ENCODE data around the gene PXYLP1.

PXYLP1 gene

GRCh38 chr3:141243271-141243707 is 11.7 kb downstream of the PXYLP1 start:
- 63% methylated on average over 11 of the region's 11 CpGs for WGBS
- peak; percentile 37 for DNase-seq
- Histone ChIP-seq H3K9me3 (ENCODE audit: control insufficient read depth, low read length) (no peaks in the 10 kb centered on the region), H2AK5ac (ENCODE audit: low read length, severe bottlenecking) (peak overlapping the region; percentile 58), H3K4me2 (ENCODE audit: low read length, poor library complexity, severe bottlenecking) (no peak overlapping the region), H3K14ac (ENCODE audit: low read length in 2 of 2) (peak overlapping the region in 1 of 2 experiments; percentile 68), H2BK5ac (ENCODE audit: low read depth, low read length, poor library complexity, severe bottlenecking) (no peak overlapping the region), H3K4me3 (ENCODE audit: insufficient read depth in 1 of 2, low read depth in 1 of 2, low read length in 2 of 2) (no peak overlapping the region), H3K27me3 (ENCODE audit: control insufficient read depth in 1 of 2, insufficient read depth in 1 of 2, low read length in 2 of 2) (no peaks in the 10 kb centered on the region), H3K18ac (ENCODE audit: low read depth in 1 of 2, low read length in 2 of 2) (peak overlapping the region in 1 of 2 experiments; percentile 18), H3K79me1 (replicated peaks; ENCODE audit: low read length, poor library complexity, severe bottlenecking) (peaks cover 7% of the 10 kb centered on the region), H2BK12ac (ENCODE audit: low read length in 2 of 2) (no peak overlapping the region), H2AFZ (ENCODE audit: low read depth, low read length) (no peak overlapping the region), H3K27ac (ENCODE audit: low read length, poor library complexity, severe bottlenecking) (no peak overlapping the region), H2BK120ac (ENCODE audit: low read depth, low read length) (no peak overlapping the region), H3K36me3 (ENCODE audit: control insufficient read depth in 1 of 2, insufficient read depth in 2 of 2, low read depth in 1 of 2, low read length in 2 of 2) (peaks cover 0 to 3% of the 10 kb centered on the region in 2 experiments), H2BK15ac (ENCODE audit: low read depth, poor library complexity, severe bottlenecking) (no peak overlapping the region), H3K23ac (ENCODE audit: low read length in 2 of 2) (no peak overlapping the region), H4K8ac (ENCODE audit: low read length) (no peak overlapping the region), H4K91ac (ENCODE audit: low read length) (no peak overlapping the region), H3K4ac (ENCODE audit: low read depth in 1 of 2, low read length in 2 of 2) (no peak overlapping the region), H3K9ac (ENCODE audit: low read length) (no peak overlapping the region), H3K4me1 (ENCODE audit: control insufficient read depth, insufficient read depth, low read depth, low read length) (peaks cover 16% of the 10 kb centered on the region)

GRCh38 chr3:141246224-141246957 is 14.8 kb downstream of the PXYLP1 start:
- Histone ChIP-seq H3K9me3 (ENCODE audit: control insufficient read depth, low read length) (no peaks in the 10 kb centered on the region), H3K27ac (ENCODE audit: low read length, poor library complexity, severe bottlenecking) (no peak overlapping the region), H3K23ac (ENCODE audit: low read length in 2 of 2) (no peak overlapping the region), H2BK120ac (ENCODE audit: low read depth, low read length) (no peak overlapping the region), H2BK5ac (ENCODE audit: low read depth, low read length, poor library complexity, severe bottlenecking) (no peak overlapping the region), H2AK5ac (ENCODE audit: low read length, severe bottlenecking) (no peak overlapping the region), H2BK15ac (ENCODE audit: low read depth, poor library complexity, severe bottlenecking) (no peak overlapping the region), H2AFZ (ENCODE audit: low read depth, low read length) (no peak overlapping the region), H3K27me3 (ENCODE audit: control insufficient read depth in 1 of 2, insufficient read depth in 1 of 2, low read length in 2 of 2) (no peaks in the 10 kb centered on the region), H3K4ac (ENCODE audit: low read depth in 1 of 2, low read length in 2 of 2) (no peak overlapping the region), H4K91ac (ENCODE audit: low read length) (peak overlapping the region; percentile 10), H3K4me2 (ENCODE audit: low read length, poor library complexity, severe bottlenecking) (no peak overlapping the region), H3K14ac (ENCODE audit: low read length in 2 of 2) (no peak overlapping the region), H3K36me3 (ENCODE audit: control insufficient read depth in 1 of 2, insufficient read depth in 2 of 2, low read depth in 1 of 2, low read length in 2 of 2) (peaks cover 0 to 3% of the 10 kb centered on the region in 2 experiments), H3K18ac (ENCODE audit: low read depth in 1 of 2, low read length in 2 of 2) (no peak overlapping the region), H3K4me1 (ENCODE audit: control insufficient read depth, insufficient read depth, low read depth, low read length) (peaks cover 10% of the 10 kb centered on the region), H3K4me3 (ENCODE audit: insufficient read depth in 1 of 2, low read depth in 1 of 2, low read length in 2 of 2) (no peak overlapping the region), H3K9ac (ENCODE audit: low read length) (no peak overlapping the region), H3K79me1 (replicated peaks; ENCODE audit: low read length, poor library complexity, severe bottlenecking) (peaks cover 6% of the 10 kb centered on the region), H2BK12ac (ENCODE audit: low read length in 2 of 2) (no peak overlapping the region), H4K8ac (ENCODE audit: low read length) (no peak overlapping the region)
- no peak for DNase-seq
- 85% methylated on average over 5 of the region's 5 CpGs for WGBS

GRCh38 chr3:141246958-141247301 is 15.3 kb downstream of the PXYLP1 start:
- Histone ChIP-seq H3K23ac (ENCODE audit: low read length in 2 of 2) (no peak overlapping the region), H3K9me3 (ENCODE audit: control insufficient read depth, low read length) (no peaks in the 10 kb centered on the region), H2BK5ac (ENCODE audit: low read depth, low read length, poor library complexity, severe bottlenecking) (no peak overlapping the region), H3K14ac (ENCODE audit: low read length in 2 of 2) (peak overlapping the region in 1 of 2 experiments; percentile 23), H2BK15ac (ENCODE audit: low read depth, poor library complexity, severe bottlenecking) (no peak overlapping the region), H3K27me3 (ENCODE audit: control insufficient read depth in 1 of 2, insufficient read depth in 1 of 2, low read length in 2 of 2) (no peaks in the 10 kb centered on the region), H3K36me3 (ENCODE audit: control insufficient read depth in 1 of 2, insufficient read depth in 2 of 2, low read depth in 1 of 2, low read length in 2 of 2) (peaks cover 0 to 3% of the 10 kb centered on the region in 2 experiments), H2BK120ac (ENCODE audit: low read depth, low read length) (no peak overlapping the region), H3K4me2 (ENCODE audit: low read length, poor library complexity, severe bottlenecking) (no peak overlapping the region), H2AFZ (ENCODE audit: low read depth, low read length) (no peak overlapping the region), H3K4me3 (ENCODE audit: insufficient read depth in 1 of 2, low read depth in 1 of 2, low read length in 2 of 2) (no peak overlapping the region), H2BK12ac (ENCODE audit: low read length in 2 of 2) (no peak overlapping the region), H3K27ac (ENCODE audit: low read length, poor library complexity, severe bottlenecking) (no peak overlapping the region), H4K91ac (ENCODE audit: low read length) (peak overlapping the region; percentile 10), H3K79me1 (replicated peaks; ENCODE audit: low read length, poor library complexity, severe bottlenecking) (peaks cover 3% of the 10 kb centered on the region), H3K4me1 (ENCODE audit: control insufficient read depth, insufficient read depth, low read depth, low read length) (peaks cover 7% of the 10 kb centered on the region), H2AK5ac (ENCODE audit: low read length, severe bottlenecking) (no peak overlapping the region), H4K8ac (ENCODE audit: low read length) (no peak overlapping the region), H3K18ac (ENCODE audit: low read depth in 1 of 2, low read length in 2 of 2) (no peak overlapping the region), H3K9ac (ENCODE audit: low read length) (no peak overlapping the region), H3K4ac (ENCODE audit: low read depth in 1 of 2, low read length in 2 of 2) (no peak overlapping the region)
- DNase-seq: no peak
- WGBS: 100% methylated on average over 1 of the region's 2 CpGs

- Histone ChIP-seq H2BK15ac (ENCODE audit: low read depth, poor library complexity, severe bottlenecking) (no peak overlapping the region), H3K4me3 (ENCODE audit: insufficient read depth in 1 of 2, low read depth in 1 of 2, low read length in 2 of 2) (no peak overlapping the region), H2BK5ac (ENCODE audit: low read depth, low read length, poor library complexity, severe bottlenecking) (no peak overlapping the region), H4K8ac (ENCODE audit: low read length) (no peak overlapping the region), H3K27me3 (ENCODE audit: control insufficient read depth in 1 of 2, insufficient read depth in 1 of 2, low read length in 2 of 2) (no peaks in the 10 kb centered on the region), H3K14ac (ENCODE audit: low read length in 2 of 2) (no peak overlapping the region), H2AFZ (ENCODE audit: low read depth, low read length) (no peak overlapping the region), H3K4me2 (ENCODE audit: low read length, poor library complexity, severe bottlenecking) (no peak overlapping the region), H3K79me1 (replicated peaks; ENCODE audit: low read length, poor library complexity, severe bottlenecking) (peaks cover 3% of the 10 kb centered on the region), H3K23ac (ENCODE audit: low read length in 2 of 2) (no peak overlapping the region), H3K27ac (ENCODE audit: low read length, poor library complexity, severe bottlenecking) (no peak overlapping the region), H3K9ac (ENCODE audit: low read length) (no peak overlapping the region), H4K91ac (ENCODE audit: low read length) (no peak overlapping the region), H3K36me3 (ENCODE audit: control insufficient read depth in 1 of 2, insufficient read depth in 2 of 2, low read depth in 1 of 2, low read length in 2 of 2) (peaks cover 0 to 4% of the 10 kb centered on the region in 2 experiments), H2AK5ac (ENCODE audit: low read length, severe bottlenecking) (no peak overlapping the region), H2BK12ac (ENCODE audit: low read length in 2 of 2) (no peak overlapping the region), H3K9me3 (ENCODE audit: control insufficient read depth, low read length) (no peaks in the 10 kb centered on the region), H3K4ac (ENCODE audit: low read depth in 1 of 2, low read length in 2 of 2) (no peak overlapping the region), H3K18ac (ENCODE audit: low read depth in 1 of 2, low read length in 2 of 2) (no peak overlapping the region), H2BK120ac (ENCODE audit: low read depth, low read length) (no peak overlapping the region), H3K4me1 (ENCODE audit: control insufficient read depth, insufficient read depth, low read depth, low read length) (peaks cover 5% of the 10 kb centered on the region)
- 93% methylated on average over 4 of the region's 5 CpGs for WGBS
- DNase-seq: no peak
These were observed 16.4 kb downstream of the PXYLP1 start for GRCh38 chr3:141248064-141248463.
